NCI-H187 treated with DMSO at 0.1 percent for 48 hours (cell line): ENCODE results near the gene PPP1R14C.

Source experiments
- DNase-seq: peaks from one replicate; lab custom pipeline; 2025; lab: John Stamatoyannopoulos, UW

Gene PPP1R14C

GRCh38 chr6:150195996-150196417 is 53.2 kb downstream of the PPP1R14C start:
- no peak for DNase-seq

DNA sequence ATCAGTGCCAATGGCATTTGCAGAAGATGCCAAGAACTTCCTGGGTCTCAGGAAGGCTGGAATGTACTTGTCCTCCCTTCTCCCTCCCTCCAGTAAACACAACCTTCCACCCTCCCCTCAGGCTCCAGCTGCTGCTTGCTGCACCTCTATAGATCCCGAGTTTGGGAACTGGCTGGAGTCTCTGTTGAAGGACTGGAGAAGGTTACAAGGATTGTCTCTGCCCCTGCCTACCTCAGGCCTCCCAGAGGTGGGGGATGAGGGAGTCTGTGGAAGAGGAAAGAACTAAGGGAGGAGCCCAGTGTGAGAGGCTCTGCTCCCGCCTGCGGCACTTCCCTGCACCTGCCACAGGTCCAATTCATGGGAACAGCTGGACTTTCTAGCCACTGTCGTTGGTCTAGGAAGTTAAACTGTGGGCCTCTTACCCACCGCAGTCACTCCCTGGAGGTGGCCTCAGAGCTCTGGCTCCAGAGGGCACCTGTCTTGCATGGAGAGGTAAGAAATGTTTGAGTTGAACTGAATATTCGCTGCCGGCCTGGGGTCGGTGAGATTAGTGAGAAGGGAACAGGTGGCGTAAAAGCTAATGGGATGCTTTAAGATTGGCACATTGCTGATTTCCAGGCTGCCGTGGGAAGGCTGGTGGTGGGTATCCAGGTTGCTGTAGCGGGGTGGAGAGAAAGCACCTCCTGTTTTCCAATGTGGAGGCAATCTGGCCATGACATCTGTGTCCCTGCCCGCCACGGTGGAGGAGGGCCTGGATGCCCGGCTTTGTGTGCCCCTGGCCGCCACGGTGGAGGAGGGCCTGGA is 54.3 kb downstream of the PPP1R14C start:
- DNase-seq: peak; percentile 12

DNA sequence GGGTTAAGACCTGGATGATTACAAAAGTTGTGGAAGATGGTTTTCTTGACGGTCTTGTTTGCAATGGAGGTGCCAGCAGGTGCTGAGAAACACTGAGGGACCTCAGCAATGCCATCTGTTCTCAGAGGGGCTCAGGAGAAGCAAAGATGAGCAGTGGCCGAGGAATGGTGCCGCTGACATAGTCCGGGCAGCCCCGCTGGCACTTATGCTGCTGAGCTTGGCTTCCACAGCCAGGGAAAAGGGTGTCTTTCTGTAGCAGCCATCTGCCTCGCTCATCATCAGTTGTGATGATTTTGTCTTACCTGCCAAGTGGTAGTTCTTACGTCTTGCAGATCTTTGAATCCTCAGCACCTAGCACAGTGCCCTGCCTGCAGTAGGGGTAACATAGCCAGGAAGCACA is 55.7 kb downstream of the PPP1R14C start:
- no peak for DNase-seq

GRCh38 chr6:150199241-150199640 is 56.4 kb downstream of the PPP1R14C start:
- no peak for DNase-seq

- DNase-seq: no peak
These were observed 57.7 kb downstream of the PPP1R14C start for GRCh38 chr6:150200428-150201100.

- DNase-seq: no peak
These were observed 58.4 kb downstream of the PPP1R14C start for GRCh38 chr6:150201285-150201684.

DNA sequence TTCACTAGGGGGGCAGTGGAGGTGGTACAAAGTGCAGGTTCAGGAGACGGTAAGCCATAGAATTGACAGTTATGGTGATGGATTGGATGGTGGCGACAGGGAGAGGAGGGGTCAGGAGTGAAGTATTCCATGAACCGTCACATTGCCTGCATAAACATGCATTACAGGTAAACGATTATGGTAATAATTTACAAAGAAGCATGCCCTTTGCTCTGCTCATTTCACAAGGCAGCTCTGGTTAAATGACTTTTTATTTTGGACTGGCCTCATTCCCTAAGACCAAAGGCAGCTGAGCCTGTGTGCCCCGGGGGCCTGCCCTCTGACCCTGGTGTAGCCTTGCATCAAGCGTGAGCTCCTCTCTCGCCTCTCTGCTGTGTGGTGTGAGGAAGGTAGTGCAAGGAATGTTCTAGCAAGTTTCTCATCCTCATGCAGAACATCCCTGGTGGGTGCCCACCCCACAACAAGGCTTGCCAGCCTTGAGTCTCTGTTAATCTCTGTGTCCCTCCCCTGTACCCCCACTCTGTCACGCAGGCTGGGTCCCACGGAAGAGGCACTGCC is 59.0 kb downstream of the PPP1R14C start:
- no peak for DNase-seq

DNA sequence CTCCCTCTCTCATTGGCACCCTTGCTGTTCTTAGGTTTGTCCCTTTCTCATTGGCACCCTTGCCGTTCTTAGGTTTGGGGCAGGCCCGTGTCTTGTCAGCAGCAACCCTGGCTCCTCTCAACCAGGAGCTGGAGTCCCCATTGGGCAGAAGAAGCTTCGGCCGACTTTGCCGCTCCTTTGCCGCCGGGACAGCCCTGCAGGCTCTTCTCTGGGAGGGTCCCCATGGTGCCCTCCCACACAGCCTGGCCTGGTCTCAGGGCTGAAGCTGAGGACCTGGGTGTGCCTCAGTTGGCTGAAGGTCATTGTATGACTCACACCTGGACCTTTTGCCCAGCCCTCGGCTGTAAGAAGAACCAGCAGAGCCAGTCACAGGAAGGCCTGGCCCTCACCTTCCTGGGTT is 59.6 kb downstream of the PPP1R14C start:
- no peak for DNase-seq

- DNase-seq: no peak
These were observed 60.1 kb downstream of the PPP1R14C start for GRCh38 chr6:150202934-150203333.

DNA sequence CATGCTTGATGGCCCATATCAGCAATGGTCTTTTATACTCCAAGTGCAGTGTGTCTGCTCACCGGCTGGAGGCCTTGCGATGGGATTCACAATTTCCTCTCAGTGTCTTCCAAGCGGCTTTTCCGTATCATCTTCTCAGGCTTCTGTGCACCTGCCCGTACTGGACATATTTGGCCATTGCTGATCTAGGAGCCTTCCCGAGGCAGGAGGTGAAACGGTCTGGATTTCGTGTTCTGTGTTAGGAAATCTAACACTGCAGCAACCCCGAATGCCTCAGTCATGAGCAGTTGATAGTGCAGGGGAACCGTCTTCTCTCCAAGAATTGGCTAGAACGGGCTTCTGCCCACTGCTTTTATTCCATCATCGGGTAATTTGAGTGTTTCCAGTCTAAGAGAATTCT is 60.5 kb downstream of the PPP1R14C start:
- DNase-seq: no peak

DNA sequence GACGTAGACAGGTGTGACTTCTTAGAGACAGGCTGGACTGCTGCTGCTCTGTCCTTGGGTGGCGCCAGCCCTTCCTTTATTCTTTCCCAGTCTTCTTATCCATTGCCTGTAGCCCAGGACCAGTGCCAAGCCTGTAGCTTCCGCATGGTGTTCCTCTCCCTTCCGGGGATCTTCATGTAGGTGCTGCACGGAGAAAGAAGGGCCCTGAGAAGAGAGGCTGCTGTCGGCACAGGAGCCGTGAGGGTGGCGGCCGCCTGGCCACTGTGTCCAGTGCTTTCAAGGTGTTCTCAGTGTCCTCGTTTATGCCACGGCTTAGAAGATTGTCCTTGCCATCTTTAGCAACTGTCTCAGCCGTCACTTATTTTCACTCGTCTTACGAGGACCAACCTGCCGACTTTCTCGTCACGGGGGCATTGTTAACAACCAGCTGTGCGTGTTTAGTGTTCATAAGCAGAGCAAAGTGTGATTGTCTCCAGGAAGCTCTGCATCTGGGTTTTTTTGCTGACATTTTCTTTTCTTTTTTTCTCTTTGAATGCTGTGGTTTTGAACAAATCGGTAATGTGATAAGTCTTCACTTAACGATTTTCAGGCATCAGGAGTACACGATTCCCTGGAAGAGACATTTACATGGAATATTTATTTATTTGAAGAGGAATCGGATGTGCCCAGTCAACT is 61.2 kb downstream of the PPP1R14C start:
- DNase-seq: no peak

DNA sequence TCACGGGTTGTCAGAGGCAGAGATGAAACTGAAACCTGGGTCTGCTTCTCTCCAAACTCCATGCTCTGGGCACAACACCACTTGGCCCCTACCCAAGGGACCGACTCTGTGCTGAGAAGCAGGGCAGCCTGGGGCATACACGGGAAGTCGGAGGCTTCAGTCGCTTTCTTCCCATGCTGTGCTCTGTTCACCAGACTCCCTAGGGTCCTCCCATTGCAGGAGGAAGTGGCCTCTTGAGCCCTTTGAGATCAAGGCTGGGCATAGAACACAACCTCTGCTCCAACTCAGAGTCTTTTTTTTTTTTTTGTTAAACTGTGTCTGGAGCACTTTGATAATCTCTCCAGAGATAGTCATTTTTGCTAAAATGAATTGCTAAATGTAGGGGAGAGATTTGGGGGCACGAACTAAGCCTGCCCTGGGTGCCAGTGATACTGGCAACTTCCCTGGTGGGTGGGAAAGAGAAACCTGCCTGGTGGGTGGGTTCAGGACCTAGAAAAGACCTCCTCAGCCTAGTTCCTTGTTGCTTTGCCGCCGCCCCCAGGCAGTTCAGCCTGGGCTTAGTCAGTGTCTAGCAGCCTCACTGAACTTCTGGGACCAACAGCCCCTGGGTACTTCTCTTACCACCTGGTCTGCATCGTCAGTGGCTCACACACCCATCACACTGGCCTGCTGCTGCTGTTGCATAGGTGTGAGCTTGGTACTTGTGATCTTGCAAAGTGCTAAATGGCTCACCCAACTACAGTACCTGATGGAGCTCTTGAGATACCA is 62.0 kb downstream of the PPP1R14C start:
- DNase-seq: no peak

DNA sequence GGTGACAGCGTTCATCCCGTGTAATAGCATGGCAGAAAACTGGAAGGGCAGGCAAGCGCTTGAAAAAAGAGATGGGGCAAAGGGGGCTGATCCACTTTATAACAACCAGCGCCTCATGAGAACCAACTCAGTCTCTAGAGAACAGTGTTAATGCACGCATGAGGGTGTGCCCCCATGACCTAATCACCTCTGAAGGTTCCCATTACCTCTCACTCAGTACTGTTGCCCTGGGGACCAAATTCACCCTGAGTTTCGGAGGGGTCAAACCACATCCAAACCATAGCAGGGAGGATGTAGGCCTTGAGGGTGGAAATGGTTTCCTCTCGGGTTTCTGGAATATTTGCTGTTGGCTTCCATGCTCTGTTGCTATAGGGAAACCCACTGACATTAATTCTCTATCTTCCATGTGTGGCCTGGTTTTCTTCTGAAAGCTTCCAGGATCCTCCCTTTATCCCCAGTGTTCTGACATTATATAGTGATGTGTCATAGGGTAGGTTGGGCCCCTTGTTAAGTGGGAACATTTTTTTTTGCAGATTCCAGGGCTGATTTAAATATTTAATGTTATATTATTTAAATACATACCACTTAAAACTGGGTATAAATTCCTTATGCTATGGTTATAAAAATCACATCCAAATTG is 65.2 kb downstream of the PPP1R14C start:
- DNase-seq: no peak

GRCh38 chr6:150208611-150209352 is 65.9 kb downstream of the PPP1R14C start:
- peak; percentile 33 for DNase-seq

GRCh38 chr6:150209415-150209814 is 66.6 kb downstream of the PPP1R14C start:
- DNase-seq: no peak

- DNase-seq: no peak
These were observed 69.1 kb downstream of the PPP1R14C start for GRCh38 chr6:150211700-150212511.

DNA sequence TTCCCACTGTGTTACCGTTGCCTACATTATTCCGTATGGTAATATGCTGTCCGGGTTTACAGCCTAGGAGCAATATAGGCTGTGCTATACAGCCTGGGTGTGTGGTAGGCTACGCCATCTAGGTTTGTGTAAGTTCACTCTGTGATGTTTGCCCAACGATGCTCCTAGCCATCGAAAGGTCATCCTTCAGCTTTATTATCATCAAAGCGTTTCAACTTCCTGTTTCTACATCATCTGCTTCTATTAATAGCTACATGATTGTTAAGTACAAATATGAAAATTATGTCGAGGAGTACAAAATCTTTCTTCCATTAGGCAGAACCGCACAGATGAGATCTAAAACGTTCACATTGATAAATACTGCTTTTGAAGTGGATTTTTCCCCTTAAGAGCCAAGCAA is 69.9 kb downstream of the PPP1R14C start:
- DNase-seq: no peak

- no peak for DNase-seq
These were observed 70.5 kb downstream of the PPP1R14C start for GRCh38 chr6:150213301-150213700.

DNA sequence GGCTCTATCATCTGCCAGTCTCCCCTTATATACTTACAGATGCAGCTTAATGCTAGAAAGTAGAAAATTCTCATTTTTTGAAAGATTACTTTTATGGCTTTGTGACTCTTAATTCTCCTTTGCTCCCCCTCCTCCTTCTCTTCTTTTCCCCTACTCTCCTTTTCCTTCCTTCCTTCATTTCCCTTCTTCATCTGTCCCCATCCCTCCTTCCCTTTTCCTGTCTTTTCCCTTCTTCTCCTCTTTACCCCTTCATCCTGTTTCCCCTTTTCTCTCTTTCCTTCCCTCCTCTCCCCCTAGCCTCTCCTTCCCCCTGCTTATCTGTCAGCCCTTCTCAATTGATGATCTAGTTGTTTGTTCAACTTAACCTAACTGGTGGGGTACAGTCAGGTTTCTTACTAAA is 71.5 kb downstream of the PPP1R14C start:
- DNase-seq: no peak
